PC-3 (cell line): Measurements from ENCODE around the gene BRD8. TPM values are rescaled to one million over a fixed set of nuclear protein-coding genes. Genes with fewer than 3 reads are reported as not detected.

Experiments
- ATAC-seq: fragments of 200-7000 bp; cut with Tn5 transposase; 2 replicates; pipeline ENCODE4 v1.9.1; 2020; ENCODE audit warnings: mild to moderate bottlenecking, moderate library complexity
- BruUV-seq: library from RNA; stranded (reverse); fragments of 400-500 nt; replicated peaks from 2 replicates; lab custom pipeline; 2021; lab: Mats Ljungman, UMichigan
- CTCF ChIA-PET: fragments of 300-600 bp; sonication (Branson Sonifier 250); formaldehyde crosslinking; loops from one replicate; lab custom pipeline; 2022; ENCODE audit warnings: antibody characterized with exemption; lab: Charles Lee
- POLR2A ChIA-PET: fragments of 300-600 bp; sonication (Branson Sonifier 250); formaldehyde crosslinking; loops from one replicate; lab custom pipeline; 2022; ENCODE audit warnings: antibody characterized with exemption; ENCODE audit not compliant: unreplicated experiment; lab: Charles Lee
- DNase-seq: peaks from one replicate; pipeline ENCODE4 v3.0.0-alpha.2; 2015
- H2AFZ ChIP-seq: fragments of 300-600 bp; sonication (generic); 2 replicates; pipeline ENCODE4 v1.6.0; 2016; ENCODE audit warnings: antibody characterized with exemption, low read length
- H3F3A ChIP-seq: fragments of 300-600 bp; sonication (generic); one replicate; pipeline ENCODE4 v1.6.0; 2017; ENCODE audit warnings: antibody characterized with exemption, low read length, control low read depth, mild to moderate bottlenecking; ENCODE audit not compliant: unreplicated experiment
- H3K27ac ChIP-seq: fragments of 300-600 bp; sonication (generic); 2 replicates; pipeline ENCODE4 v1.5.1; 2016; ENCODE audit warnings: mild to moderate bottlenecking, low read length
- H3K27me3 ChIP-seq: fragments of 300-600 bp; sonication (generic); 2 replicates; pipeline ENCODE4 v1.6.1; 2016; ENCODE audit warnings: low read length, mixed read lengths
- H3K36me3 ChIP-seq: fragments of 300-600 bp; sonication (generic); 2 replicates; pipeline ENCODE4 v1.6.1; 2016; ENCODE audit warnings: low read depth, mixed run types, low read length, mixed read lengths
- H3K4me1 ChIP-seq: fragments of 300-600 bp; sonication (generic); 2 replicates; pipeline ENCODE4 v1.5.1; 2016; ENCODE audit warnings: low read length; ENCODE audit not compliant: insufficient read depth
- H3K4me2 ChIP-seq: fragments of 300-600 bp; sonication (generic); 2 replicates; pipeline ENCODE4 v1.6.0; 2016; ENCODE audit warnings: low read length
- H3K4me3 ChIP-seq: fragments of 300-600 bp; sonication (generic); 2 replicates; pipeline ENCODE4 v1.5.1; 2016; ENCODE audit warnings: mild to moderate bottlenecking, low read length, mixed read lengths
- H3K79me2 ChIP-seq: fragments of 300-600 bp; sonication (generic); 2 replicates; pipeline ENCODE4 v1.6.1; 2017; ENCODE audit warnings: low read length, mixed read lengths
- H3K9ac ChIP-seq: fragments of 300-600 bp; sonication (generic); 2 replicates; pipeline ENCODE4 v1.6.0; 2016; ENCODE audit warnings: mild to moderate bottlenecking, low read length
- H3K9me2 ChIP-seq: fragments of 300-600 bp; sonication (generic); replicated peaks from 2 replicates; pipeline ENCODE4 v1.6.1; 2016; ENCODE audit warnings: mixed run types, low read length, mixed read lengths
- H3K9me3 ChIP-seq: fragments of 300-600 bp; sonication (generic); 2 replicates; pipeline ENCODE4 v1.6.1; 2016; ENCODE audit warnings: low read length, mixed read lengths
- H4K20me1 ChIP-seq: fragments of 300-600 bp; sonication (generic); 2 replicates; pipeline ENCODE4 v1.6.1; 2016; ENCODE audit warnings: low read length, mixed read lengths
- CTCF ChIP-seq: fragments of 300-600 bp; sonication (generic); conservative IDR thresholded peaks from 2 replicates; pipeline ENCODE4 v1.5.1; 2017; ENCODE audit warnings: antibody characterized with exemption, low read depth, mild to moderate bottlenecking, low read length
- EZH2 ChIP-seq: fragments of 300-600 bp; sonication (generic); IDR thresholded peaks from one replicate; pipeline ENCODE4 v1.6.1; 2017; ENCODE audit warnings: antibody characterized with exemption, mild to moderate bottlenecking, low read length; ENCODE audit not compliant: unreplicated experiment
- EZH2phosphoT487 ChIP-seq: fragments of 300-600 bp; sonication (generic); IDR thresholded peaks from 2 replicates; pipeline ENCODE4 v1.6.1; 2018; ENCODE audit warnings: mild to moderate bottlenecking, antibody characterized with exemption, low read length, borderline replicate concordance
- intact Hi-C: fragments of 100-400 bp; cut with micrococcal nuclease; formaldehyde crosslinking; loops from 2 replicates; pipeline ENCODE4 v1.9.0; 2023
- total RNA-seq: library from RNA; depleted of rRNA; stranded (reverse); fragments of >200 nt; gene quantifications from 2 replicates; pipeline ENCODE4 v1.2.3, GENCODE V29; 2014

Gene BRD8
- total RNA-seq, 1 experiment from 2014 or later: 35.6 TPM

GRCh38 chr5:138179277-138179857 lies 937 bp upstream of the BRD8 start:
- H3K27ac ChIP-seq: 0 out of 2 replicates have a peak overlapping the region, but pooled peaks have one; percentile 21
- TF ChIP-seq EZH2phosphoT487 (no peak), CTCF (no peak), EZH2 (no peak)
- H3K36me3 ChIP-seq: peaks cover 35% of the 10 kb centered on the region
- H3K9me3 ChIP-seq: no peaks in the 10 kb centered on the region
- POLR2A ChIA-PET: interaction anchor here (0.6 kb wide), 1 partner anchor 35 kb away, joined by 9 read pairs; no protein-coding TSS in a partner anchor
- intact Hi-C loops: no loop called here
- peak overlapping the region; percentile 95 for H3K4me3 ChIP-seq
- no peak; the same call in 1 of the 2 replicates for ATAC-seq
- BruUV-seq: TSS peak; percentile 68
- H3K27me3 ChIP-seq: no peaks in the 10 kb centered on the region
- peak overlapping the region; percentile 76 for H2AFZ ChIP-seq
- peaks cover 5% of the 10 kb centered on the region; the same call in 1 of the 2 replicates for H4K20me1 ChIP-seq
- peak overlapping the region; percentile 79 for H3K9ac ChIP-seq
- peaks cover 15% of the 10 kb centered on the region for H3K4me1 ChIP-seq
- no peaks in the 10 kb centered on the region for H3F3A ChIP-seq
- CTCF ChIA-PET: no interaction called here
- peaks cover 57% of the 10 kb centered on the region for H3K79me2 ChIP-seq
- H3K4me2 ChIP-seq: peak overlapping the region; percentile 95
- no peak for DNase-seq
- no peaks in the 10 kb centered on the region for H3K9me2 ChIP-seq

GRCh38 chr5:138177941-138178515 lies 402 bp downstream of the BRD8 start:
- ChIA-PET POLR2A (interaction anchor here (0.7 kb wide), 2 partner anchors 8 to 164 kb away, joined by 3 to 11 read pairs; no protein-coding TSS in a partner anchor), CTCF (no interaction called here)
- BruUV-seq: TSS peak; percentile 82
- Histone ChIP-seq H3K4me2 (peak overlapping the region; percentile 95), H3K4me3 (peak overlapping the region; percentile 95), H2AFZ (peak overlapping the region; percentile 96), H3K27ac (peak overlapping the region; percentile 90), H4K20me1 (peaks cover 5% of the 10 kb centered on the region; the same call in 1 of the 2 replicates), H3K36me3 (peaks cover 21% of the 10 kb centered on the region; the same call in 1 of the 2 replicates), H3K27me3 (no peaks in the 10 kb centered on the region), H3K9me2 (no peaks in the 10 kb centered on the region), H3K79me2 (peaks cover 57% of the 10 kb centered on the region), H3K4me1 (peaks cover 15% of the 10 kb centered on the region), H3K9me3 (no peaks in the 10 kb centered on the region), H3K9ac (peak overlapping the region; percentile 95), H3F3A (no peaks in the 10 kb centered on the region)
- DNase-seq (peak; percentile 19), ATAC-seq (peak; percentile 25; the same call in 1 of the 2 replicates)
- intact Hi-C loops: no loop called here
- TF ChIP-seq EZH2phosphoT487: no peak
- no peak for TF ChIP-seq CTCF
- no peak for TF ChIP-seq EZH2

DNA sequence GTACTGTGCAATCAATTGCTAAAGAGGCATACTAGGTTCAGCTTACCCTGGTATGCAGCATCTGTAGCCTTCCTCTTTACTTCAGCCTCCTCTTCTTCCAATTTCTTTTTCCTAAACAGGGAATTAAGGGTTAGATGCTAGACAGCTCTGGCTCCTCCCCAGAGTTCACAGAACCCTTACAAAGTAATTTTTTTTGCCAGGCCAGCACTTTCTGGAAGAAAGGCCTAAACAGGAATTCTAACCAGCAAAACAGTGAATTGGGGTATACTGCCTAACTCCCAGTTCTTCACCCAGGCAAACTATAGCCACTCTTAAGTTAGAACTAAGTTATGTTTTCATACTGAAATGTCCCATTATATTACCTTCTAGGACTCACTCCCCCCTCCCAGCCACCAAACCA lies 8.1 kb downstream of the BRD8 start:
- Histone ChIP-seq H3K27me3 (no peaks in the 10 kb centered on the region), H3K9ac (no peak overlapping the region), H3K79me2 (no peaks in the 10 kb centered on the region), H3K4me1 (no peaks in the 10 kb centered on the region), H3K9me3 (no peaks in the 10 kb centered on the region), H3K27ac (no peak overlapping the region), H3F3A (no peaks in the 10 kb centered on the region), H3K4me3 (no peak overlapping the region), H3K36me3 (peaks cover 53% of the 10 kb centered on the region), H3K4me2 (no peak overlapping the region), H4K20me1 (no peaks in the 10 kb centered on the region), H3K9me2 (no peaks in the 10 kb centered on the region), H2AFZ (no peak overlapping the region)
- intact Hi-C loops: no loop called here
- BruUV-seq: no TSS peak
- TF ChIP-seq CTCF (no peak), EZH2phosphoT487 (no peak), EZH2 (no peak)
- POLR2A ChIA-PET: no interaction called here
- CTCF ChIA-PET: no interaction called here
- DNase-seq (no peak), ATAC-seq (no peak)
